Measurements from ENCODE around the gene ZNF655.

- no peak for TF ChIP-seq CTCF (IDR thresholded peaks at IDR 0.05; ENCODE audit: borderline replicate concordance, extremely low read depth, low read length, poor library complexity, severe bottlenecking)
- no peak for TF ChIP-seq EZH2 (IDR thresholded peaks at IDR 0.05; ENCODE audit: borderline replicate concordance, low read depth, low read length, severe bottlenecking)
These were observed 7.1 kb upstream of the ZNF655 start for GRCh38 chr7:99551334-99551733.

Data from DND-41 (cell line).